ENCODE data around the gene AMH.

- no peak for TF ChIP-seq CTCF (IDR thresholded peaks at IDR 0.05)
- TF ChIP-seq EZH2phosphoT487 (IDR thresholded peaks at IDR 0.05) = no peak
- TF ChIP-seq EZH2 (IDR thresholded peaks at IDR 0.05) = no peak
These were observed 13.1 kb upstream of the AMH start for GRCh38 chr19:2236064-2236313.
